GM19463 (cell line): ENCODE measurements around the gene ARF3.

ENCODE experiments used
- ATAC-seq: cut with Tn5 transposase; IDR thresholded peaks from one replicate; pipeline ENCODE4 v1.9.1; 2021; ENCODE audit warnings: mild to moderate bottlenecking, moderate library complexity; ENCODE audit not compliant: unreplicated experiment

ARF3 gene

DNA sequence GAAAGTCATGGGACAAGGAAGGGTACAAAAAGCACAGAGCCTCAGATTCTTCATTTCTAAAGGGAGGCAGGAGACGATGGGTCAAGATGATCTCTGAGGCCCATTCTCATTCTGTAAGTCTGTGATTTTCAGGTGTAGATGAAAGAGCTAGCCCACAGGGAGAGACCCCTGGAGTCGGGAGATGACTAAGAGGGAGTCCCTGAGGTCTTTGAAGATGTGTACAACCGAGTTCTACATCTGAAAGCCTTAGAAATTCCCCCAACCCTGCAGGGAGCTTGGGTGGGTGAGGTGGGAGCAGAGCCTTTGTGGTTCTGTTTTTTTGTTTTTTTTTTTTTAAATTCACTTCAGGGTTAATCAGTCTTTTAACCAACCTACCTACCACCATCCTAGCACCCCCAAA is 11.2 kb upstream of the ARF3 start:
- ATAC-seq = no peak

DNA sequence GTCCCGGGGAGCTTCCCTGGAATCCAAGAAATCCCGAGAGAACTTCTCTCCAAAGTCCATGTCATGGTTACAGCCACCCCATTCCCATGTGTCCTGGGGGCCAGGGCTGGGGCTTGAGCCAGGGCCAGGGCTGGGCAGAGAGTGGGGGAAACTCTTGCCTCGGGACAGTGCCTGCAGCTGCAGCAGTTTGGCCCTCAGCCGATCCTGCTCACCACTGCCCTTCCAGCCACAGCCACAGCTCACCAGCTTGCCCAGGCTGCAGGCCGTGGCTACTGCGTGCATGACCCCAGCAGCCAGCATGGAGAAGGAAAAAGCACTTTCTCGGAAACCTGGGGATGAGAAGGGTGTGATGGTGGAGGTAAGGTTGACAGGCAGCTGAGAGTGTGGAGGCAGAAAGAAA is 10.7 kb upstream of the ARF3 start:
- no peak for ATAC-seq

DNA sequence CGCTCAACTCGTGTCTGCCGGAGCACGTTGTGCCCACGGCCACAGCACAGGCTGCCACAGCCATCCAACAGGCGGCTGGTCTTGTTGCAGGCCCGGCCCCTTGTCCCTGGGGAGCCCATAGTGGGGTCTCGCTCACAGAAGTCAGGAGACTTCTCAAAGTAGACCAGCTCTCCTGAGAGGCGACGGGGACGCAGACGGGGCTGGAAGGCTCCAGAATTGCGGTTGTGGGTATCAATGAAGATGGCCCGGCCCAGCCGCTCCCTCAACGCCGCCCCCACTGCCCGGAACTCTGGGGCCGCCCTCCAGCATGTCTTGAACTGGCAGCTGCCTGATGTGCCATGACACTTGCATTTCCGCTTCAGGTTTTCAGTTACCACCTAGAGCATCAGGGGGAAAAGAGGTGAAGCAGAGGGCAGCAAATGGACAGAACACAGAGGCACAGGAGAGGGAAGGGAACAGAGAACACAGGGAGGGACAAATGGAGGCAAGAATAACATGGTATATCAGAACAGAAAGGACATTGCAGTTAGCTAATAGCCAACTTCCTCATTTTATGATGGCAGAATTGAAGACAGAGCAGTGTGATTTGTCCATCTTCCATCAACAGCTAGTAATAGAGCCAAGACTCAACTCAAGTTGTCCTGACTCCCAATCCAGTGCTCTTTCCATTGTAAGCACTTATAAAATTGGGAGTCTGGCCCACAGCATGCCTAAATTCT is 9.0 kb upstream of the ARF3 start:
- ATAC-seq = no peak

DNA sequence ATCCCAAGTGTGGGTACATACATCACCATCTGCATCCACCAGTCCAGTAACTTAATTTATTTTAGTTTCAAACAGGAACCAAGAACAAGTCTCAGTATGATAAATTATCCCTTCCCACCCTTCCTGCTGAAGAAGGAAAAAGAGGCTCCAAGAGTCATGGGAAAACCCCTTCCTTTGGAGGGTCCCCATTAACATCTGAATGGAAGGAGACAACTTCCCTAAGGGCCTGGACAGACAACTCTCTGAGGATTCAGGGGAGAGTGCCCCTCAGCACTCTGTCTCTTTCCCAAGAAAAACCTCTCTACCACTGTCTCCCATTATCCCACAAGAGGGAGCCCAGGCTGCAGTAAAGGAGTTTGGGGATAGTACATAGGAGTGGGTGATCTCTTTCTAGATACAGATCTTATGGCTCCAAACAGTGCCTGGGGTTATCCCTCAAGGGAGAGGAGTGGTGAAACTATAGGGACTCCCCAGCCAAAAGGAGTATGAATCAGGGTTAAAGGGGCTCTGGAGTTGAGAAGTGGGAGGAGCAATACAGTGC is 8.1 kb upstream of the ARF3 start:
- no peak for ATAC-seq

DNA sequence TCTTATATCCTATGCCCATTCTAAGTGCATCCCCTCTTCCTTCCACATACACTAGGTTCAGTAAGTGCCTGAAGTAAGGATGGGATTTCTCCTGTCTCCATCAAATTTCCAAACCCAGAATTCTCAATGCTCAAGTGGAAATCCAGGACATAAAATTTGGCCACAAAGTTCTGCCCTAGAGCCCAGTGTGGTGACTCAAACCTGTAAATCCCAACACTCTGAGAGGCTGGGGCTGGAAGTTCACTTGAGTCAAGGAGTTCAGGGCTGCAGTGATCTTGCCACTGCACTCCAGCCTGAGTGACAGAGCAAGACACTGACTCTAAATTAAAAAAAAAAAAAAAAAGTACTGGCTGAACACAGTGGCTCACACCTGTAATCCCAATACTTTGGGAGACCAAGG is 4.5 kb upstream of the ARF3 start:
- no peak for ATAC-seq

DNA sequence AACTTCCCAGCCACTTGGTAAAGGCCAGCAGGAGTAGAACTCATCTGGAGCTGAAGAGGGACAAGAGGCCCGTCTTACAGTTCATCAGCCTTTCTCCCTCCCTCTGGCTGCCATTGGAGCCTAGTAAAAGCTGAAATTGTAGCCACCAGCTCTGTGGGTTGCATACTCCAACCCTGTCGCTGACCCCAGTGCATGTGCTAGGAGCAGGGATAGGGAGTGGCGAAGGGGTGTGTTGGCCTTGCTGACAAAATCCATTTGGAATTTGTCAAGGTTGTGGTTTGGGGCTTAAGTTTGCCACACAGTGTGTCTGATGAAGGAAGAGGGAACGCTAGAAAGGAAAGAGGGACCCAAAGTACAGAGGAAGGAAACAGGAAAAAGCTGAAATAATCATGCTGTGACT is 4.0 kb upstream of the ARF3 start:
- ATAC-seq = no peak

DNA sequence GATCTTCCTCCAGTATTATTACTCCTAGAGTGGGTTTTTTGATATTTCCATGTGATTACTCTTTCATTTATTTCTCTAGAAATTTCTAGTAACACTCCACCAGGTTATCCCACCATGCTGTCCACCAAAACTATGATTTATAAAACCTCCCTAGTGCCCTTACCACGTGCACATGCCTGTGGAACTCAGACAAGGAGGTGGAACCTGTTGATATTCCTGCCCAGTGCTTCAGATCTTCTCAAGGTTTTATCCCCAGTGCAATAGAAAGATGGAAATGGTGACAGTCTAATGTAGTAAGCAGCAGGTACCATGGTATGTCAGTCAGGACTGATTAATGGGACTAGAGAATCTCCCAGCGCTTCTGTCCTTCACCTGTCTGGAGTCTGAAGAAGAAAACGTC is 3.5 kb upstream of the ARF3 start:
- no peak for ATAC-seq

DNA sequence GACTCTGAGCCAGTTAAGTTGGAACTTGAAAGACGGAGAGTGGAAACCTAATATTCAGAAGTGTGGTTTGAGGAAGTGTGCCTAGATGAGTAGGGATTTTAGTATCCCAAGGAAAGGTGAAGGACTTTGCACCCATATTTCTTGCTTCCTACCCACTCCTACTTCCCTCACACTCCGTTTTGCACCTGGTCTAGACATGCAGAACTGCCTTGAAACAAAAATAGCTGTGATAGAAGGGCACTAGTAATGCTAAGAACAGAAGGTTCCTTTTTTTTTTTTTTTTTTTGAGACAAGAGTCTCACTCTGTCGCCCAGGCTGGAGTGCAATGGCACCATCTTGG is 732 bp upstream of the ARF3 start:
- no peak for ATAC-seq

DNA sequence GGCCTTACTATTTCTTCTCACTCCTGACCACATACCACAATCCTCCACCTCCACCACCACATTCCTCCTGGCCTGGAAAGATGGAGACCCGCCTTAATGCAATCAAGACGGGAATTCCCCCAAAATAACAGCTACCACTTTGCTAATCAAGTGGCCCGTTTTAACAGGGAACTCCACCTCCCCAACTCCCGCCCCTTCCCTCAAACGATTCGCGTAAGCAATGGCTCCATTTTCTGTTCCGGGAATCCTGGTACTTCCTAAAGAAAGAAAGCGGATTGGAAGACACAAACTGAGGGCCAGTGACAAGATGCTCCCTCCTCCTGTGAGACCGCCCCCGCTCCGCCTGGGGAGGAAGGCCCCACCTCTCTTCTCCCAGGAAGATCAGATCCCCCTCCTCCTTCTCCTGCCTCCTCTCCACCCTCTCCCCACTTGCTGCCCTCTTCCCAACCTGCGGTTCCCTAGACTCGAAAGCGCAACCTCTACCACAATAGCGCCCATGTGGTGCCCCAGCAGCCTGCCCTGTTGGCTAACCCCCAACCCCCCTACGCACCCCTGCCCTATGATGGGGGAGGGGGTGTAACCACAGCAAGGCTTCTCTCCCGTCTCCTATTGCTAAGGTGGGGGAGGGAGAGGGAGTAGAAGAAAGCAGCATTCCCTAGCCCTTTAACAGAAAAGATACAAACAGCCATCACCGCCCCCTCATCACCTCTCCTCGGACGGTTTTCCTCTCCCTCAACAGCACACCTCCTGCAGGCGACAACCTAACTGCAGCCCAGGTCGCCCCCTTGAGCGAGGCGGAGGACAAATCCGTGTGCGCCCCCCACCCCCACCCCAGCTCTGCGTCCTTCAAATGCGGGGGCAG is 777 bp downstream of the ARF3 start:
- no peak for ATAC-seq

DNA sequence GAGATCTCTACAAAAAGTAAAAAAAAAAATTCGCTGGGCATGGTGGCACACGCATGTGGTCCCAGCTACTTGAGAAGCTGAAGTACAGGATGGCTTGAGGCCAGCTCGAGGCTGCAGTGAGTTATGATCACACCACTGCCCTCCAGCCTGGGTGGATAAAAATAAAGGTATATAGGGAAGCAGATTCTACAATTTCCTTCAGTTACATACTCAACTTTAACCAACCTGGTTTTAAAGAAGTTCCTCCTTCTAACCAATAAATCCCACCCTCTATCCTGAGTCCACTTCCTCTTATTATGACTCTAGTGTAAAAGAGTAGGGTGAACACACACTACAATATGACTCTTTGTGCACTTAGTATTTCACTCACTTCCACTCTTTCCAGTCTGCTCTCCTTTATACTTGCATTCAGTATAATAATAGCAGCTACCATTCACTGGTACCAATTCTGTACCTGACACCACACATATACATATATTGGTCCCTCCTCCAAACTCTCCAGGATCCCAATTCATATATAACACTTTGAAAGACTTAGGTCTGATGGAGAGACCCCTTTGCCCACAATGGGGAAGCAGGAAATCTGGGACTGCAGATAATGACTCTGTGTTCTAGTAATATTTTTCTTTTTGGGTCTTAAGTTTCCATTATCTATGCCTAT is 2.3 kb downstream of the ARF3 start:
- ATAC-seq = no peak

DNA sequence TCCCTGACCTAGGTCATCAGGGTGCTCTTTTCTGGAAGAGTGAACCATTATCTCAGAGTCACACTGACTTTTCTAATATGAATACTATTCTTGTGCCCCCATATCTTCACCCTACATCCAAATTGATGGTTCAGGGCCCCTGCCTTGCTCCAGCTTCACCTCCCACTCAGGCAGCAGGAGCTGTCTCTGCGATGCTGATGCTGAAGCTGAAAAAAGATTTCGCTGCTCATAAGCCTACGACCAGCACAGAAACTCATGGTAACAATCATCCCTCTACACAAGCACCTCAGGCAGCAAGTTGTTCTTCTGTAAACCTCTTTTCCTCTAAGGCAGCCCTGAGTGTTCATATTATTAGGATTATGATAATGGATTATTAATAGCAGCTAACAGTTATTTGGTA is 3.2 kb downstream of the ARF3 start:
- ATAC-seq = no peak

DNA sequence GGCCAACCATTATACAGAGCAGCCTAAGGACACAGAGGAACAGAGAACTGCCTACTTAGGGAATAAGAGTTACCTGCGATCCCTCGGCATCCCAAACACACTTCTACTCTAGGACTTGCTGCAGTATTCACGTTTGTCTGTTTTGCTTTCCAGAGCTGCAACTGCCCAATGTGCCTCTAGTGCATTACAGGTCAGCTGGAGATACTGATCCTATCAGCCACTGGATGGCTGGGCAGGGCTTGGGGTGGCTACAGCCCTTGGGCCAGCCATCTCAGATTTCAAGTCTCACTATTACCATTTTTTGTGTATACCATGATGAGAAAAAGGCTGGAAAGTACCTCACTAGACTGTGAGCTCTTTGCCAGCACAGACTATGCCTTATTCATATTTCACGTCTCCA is 4.6 kb downstream of the ARF3 start:
- no peak for ATAC-seq

DNA sequence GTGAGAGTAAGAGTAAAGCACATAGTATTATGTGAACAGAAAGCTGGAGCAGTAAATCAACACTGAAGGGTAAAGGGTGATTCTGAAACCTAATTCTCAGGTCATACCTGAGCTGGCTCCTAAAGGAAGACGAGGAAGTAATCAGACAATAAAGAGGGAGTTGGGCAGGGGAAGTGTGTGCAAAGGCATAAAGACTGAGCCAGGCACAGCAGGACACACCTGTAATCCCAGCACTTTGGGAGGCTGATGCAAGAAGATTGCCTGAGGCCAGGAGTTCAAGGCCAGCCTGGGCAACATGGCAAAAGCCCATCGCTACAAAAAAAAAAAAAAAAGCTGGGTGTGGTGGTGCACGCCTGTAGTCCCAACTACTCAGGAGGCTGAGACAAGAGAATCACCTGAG is 9.6 kb downstream of the ARF3 start:
- no peak for ATAC-seq

DNA sequence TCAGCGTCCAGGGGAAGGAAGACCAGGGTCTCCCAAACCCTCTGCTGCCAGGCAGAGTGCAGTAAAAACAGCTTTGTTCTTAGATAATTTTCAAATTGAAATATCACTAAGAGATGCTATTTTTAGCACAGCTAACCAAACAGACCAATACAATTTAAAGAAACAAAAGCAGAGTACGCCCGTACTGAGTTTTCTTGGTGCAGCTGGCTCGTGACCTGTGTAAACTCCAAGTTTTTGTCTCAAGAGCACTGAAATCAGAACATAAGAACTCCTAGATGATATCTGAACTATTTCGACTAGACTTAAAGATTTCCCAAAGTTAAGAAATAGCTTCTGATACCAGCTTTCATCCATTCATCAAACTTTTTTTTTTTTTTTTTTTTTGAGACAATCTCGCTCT is 10.3 kb downstream of the ARF3 start:
- ATAC-seq = no peak

DNA sequence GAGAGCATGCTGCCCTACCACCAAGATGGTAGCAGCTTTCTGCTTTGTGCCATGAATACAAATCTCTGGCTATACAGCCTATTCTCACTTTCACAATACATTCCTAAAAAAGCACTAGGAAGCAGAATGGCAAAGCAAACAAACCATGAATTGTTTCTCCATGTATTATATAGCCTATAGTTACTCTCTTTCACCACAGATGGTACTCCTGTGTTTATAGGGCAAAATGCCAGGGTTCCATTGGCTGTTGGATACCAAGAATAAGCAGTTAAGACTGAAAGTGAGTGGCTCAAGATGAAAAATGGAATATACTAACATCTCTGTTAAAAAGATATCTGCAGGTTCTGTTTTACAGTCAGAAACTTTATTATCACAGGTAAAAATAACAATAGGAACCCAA is 11.1 kb downstream of the ARF3 start:
- ATAC-seq = no peak

DNA sequence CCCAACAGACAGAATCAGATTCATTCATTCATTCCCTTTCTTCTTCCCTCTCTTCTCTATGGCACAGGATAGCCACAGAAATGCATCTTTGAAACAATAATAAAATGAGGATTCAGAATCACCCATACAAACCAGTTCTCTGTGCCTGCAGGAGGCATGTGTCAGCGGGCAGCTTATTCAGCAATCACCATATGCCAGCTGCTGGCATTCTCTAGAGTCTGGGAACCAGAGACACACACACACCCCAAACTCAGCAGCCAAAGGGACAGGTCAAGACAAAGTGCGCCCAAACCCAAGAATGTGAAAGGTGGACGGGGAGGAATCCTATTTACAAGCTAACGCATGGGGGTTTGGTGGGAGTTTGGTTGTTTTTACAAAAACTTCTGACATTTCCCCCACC is 14.1 kb downstream of the ARF3 start:
- ATAC-seq = no peak

DNA sequence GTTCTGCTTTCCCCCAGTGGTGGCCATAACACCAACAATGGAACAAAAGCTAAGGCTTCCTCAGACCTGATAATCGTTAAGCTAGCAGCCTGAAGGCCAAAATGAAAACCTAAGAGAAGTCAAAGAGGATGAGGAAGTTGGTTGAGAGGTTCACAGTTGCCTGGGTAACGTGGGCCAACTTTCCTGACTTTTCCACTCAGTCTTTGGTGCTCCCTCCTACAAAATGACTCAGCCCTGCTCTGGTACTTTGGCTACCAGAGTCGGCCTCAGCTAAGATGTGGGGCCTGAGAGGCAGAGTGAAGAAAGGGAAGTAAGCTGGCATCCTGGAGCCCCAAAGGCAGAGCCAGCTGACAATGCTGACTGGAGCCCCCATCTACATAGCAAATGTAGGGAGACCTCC is 17.1 kb downstream of the ARF3 start:
- no peak for ATAC-seq

DNA sequence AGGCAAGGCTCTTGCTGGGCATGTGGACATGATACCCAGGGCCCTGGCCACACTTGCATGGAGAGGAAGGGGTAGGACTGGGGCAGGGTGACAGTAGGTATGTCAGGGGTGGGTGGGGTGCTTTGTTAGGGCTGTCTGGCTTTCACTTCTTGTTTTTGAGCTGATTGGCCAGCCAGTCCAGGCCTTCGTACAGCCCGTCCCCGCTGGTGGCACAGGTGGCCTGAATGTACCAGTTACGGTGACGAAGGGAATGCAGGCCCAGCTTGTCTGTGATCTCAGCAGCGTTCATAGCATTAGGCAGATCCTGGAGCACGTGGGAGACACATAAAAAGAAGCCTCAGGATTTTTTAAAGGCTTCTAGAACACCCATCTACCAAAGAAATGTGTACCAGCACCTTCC is 18.5 kb downstream of the ARF3 start:
- no peak for ATAC-seq

DNA sequence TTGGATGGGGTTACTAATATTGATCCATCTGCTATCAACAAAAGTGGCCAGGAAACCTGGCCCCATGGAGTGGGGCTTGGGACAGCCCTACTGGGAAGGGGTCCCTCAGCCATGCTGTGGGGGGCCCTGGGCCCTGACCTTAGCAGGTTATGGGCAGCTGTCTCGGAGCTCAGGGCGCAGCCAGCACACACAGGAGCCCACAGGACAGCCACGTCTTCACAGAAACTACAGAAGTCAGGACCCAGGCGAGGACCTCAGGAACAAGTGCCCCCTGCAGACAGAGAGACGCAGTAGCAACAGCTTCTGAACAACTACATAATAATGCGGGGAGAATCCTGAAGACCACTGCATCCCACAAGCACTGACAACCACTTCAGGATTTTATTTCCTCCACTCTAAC is 20.1 kb downstream of the ARF3 start:
- ATAC-seq = no peak

DNA sequence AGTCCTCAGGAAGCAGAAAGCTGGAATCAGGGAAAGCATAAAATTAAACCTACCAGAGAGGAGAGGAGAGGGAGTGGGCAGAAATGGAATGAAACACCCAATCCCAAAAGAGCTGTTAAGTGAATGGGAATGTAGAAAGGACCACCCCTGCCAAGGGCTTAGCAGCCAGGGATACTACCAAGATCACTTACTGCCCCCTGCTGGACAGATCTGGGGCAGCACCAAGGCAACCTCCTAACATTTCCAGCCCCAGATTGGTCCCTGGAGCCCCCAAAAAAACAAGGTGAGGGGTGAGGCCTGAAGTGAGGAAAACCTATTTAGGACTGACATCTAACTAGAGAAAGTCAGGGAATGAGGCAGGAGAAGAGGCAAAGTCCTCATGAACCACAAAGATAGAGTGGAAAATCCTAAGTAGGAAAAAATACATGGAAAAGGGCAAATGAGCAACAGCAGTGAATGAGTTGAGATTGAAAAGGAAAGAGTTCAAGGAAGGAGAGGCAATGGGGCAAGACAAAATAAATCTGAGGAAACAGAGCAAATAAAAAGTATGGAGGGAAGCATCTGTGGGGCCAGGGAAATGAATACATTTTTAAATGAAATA is 20.8 kb downstream of the ARF3 start:
- ATAC-seq = no peak

DNA sequence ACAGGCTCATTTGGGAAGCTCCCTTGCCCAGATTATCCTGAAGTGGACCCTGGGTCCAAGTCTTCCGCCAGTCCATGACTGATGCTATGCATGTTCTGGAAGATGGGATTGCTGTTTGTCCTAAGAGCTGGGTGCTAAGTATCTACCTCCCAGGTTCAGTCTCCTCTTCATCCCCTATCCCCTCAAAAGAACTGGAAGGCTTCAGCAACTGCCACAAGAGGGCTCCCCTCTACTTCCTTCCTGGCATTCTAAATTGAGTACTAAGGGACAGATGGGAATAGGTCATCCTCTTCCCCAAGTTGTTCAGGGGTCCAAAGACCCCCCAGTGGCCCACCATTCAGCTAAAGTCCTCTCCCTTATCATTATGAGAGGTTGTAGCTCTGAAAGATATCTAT is 23.0 kb downstream of the ARF3 start:
- no peak for ATAC-seq
